ENCODE measurements around the gene SFXN3.
"Not testable (repeated sequence)": the region's sequence is repeated elsewhere in the genome, so short reads cannot be mapped to it uniquely, and the experiment has no call there.

The SFXN3 gene

GRCh38 chr10:101034404-101034803 is 3.4 kb downstream of the SFXN3 start:
- no CpG with 5 or more reads among the region's 4 CpGs for WGBS, 2 donors (ENCODE audit: extremely low coverage in 2 of 2, insufficient read length in 2 of 2, insufficient replicate concordance in 1 of 2)
- peaks cover 24 to 29% of the 10 kb centered on the region in 2 donors for H3K4me1 ChIP-seq (ENCODE audit: control insufficient read depth in 2 of 2, insufficient read depth in 1 of 2, low read depth in 1 of 2, low read length in 2 of 2)
- H3K79me1 ChIP-seq (ENCODE audit: low read depth, low read length); H2BK5ac ChIP-seq (ENCODE audit: low read length); DNase-seq (ENCODE audit: low spot score); H3K23ac ChIP-seq (ENCODE audit: low read depth, low read length, poor library complexity); H2AFZ ChIP-seq (ENCODE audit: low read length); H2BK12ac ChIP-seq (ENCODE audit: low read length); H3K9me3 ChIP-seq (replicated peaks in 1 of 2; ENCODE audit: control insufficient read depth in 2 of 2, insufficient read depth in 1 of 2, low read depth in 1 of 2, low read length in 2 of 2); H2BK15ac ChIP-seq (ENCODE audit: low read length); H2BK120ac ChIP-seq (ENCODE audit: low read depth, low read length); H3K36me3 ChIP-seq (replicated peaks in 1 of 2; ENCODE audit: control insufficient read depth in 2 of 2, insufficient read depth in 2 of 2, low read length in 2 of 2); H3K4ac ChIP-seq (ENCODE audit: low read length); H4K8ac ChIP-seq (ENCODE audit: low read depth, low read length); H3K9ac ChIP-seq (ENCODE audit: low read depth, low read length, poor library complexity); H2AK5ac ChIP-seq (ENCODE audit: low read depth, low read length); H3K14ac ChIP-seq (ENCODE audit: low read length); H3K4me3 ChIP-seq (ENCODE audit: low read length in 2 of 2); H4K91ac ChIP-seq (ENCODE audit: low read depth, low read length, poor library complexity); H3K27ac ChIP-seq (replicated peaks; ENCODE audit: low read length); H3K4me2 ChIP-seq (ENCODE audit: insufficient read depth, low read length, poor library complexity, severe bottlenecking); H3K18ac ChIP-seq (ENCODE audit: low read length): not testable (repeated sequence)
- peaks cover 11 to 58% (median 54%) of the 10 kb centered on the region in 3 experiments for H3K27me3 ChIP-seq (ENCODE audit: control insufficient read depth in 3 of 3, insufficient read depth in 3 of 3, low read depth in 1 of 3, low read length in 3 of 3)

- Histone ChIP-seq H4K8ac (ENCODE audit: low read depth, low read length) (no peak overlapping the region), H2BK15ac (ENCODE audit: low read length) (no peak overlapping the region), H3K14ac (ENCODE audit: low read length) (peak overlapping the region; percentile 60), H3K27me3 (ENCODE audit: control insufficient read depth in 3 of 3, insufficient read depth in 3 of 3, low read depth in 1 of 3, low read length in 3 of 3) (peaks cover 11 to 56% (median 45%) of the 10 kb centered on the region in 3 experiments), H3K36me3 (replicated peaks in 1 of 2; ENCODE audit: control insufficient read depth in 2 of 2, insufficient read depth in 2 of 2, low read length in 2 of 2) (no peaks in the 10 kb centered on the region), H2AK5ac (ENCODE audit: low read depth, low read length) (no peak overlapping the region), H3K9ac (ENCODE audit: low read depth, low read length, poor library complexity) (no peak overlapping the region), H2BK12ac (ENCODE audit: low read length) (no peak overlapping the region), H4K91ac (ENCODE audit: low read depth, low read length, poor library complexity) (no peak overlapping the region), H2BK5ac (ENCODE audit: low read length) (no peak overlapping the region), H3K23ac (ENCODE audit: low read depth, low read length, poor library complexity) (no peak overlapping the region), H3K18ac (ENCODE audit: low read length) (no peak overlapping the region), H3K79me1 (ENCODE audit: low read depth, low read length) (no peaks in the 10 kb centered on the region), H3K9me3 (replicated peaks in 1 of 2; ENCODE audit: control insufficient read depth in 2 of 2, insufficient read depth in 1 of 2, low read depth in 1 of 2, low read length in 2 of 2) (peaks cover 0 to 2% of the 10 kb centered on the region in 2 donors), H3K4me1 (ENCODE audit: control insufficient read depth in 2 of 2, insufficient read depth in 1 of 2, low read depth in 1 of 2, low read length in 2 of 2) (peaks cover 20 to 22% of the 10 kb centered on the region in 2 donors), H3K4me3 (ENCODE audit: low read length in 2 of 2) (no peak overlapping the region), H3K4ac (ENCODE audit: low read length) (no peak overlapping the region), H3K4me2 (ENCODE audit: insufficient read depth, low read length, poor library complexity, severe bottlenecking) (no peak overlapping the region), H2BK120ac (ENCODE audit: low read depth, low read length) (peak overlapping the region; percentile 92), H2AFZ (ENCODE audit: low read length) (no peak overlapping the region), H3K27ac (replicated peaks; ENCODE audit: low read length) (no peak overlapping the region)
- no peak for DNase-seq (ENCODE audit: low spot score)
- no CpG with 5 or more reads among the region's 7 CpGs for WGBS, 2 donors (ENCODE audit: extremely low coverage in 2 of 2, insufficient read length in 2 of 2, insufficient replicate concordance in 1 of 2)
Measured at GRCh38 chr10:101035314-101035713, 4.3 kb downstream of the SFXN3 start.

DNA sequence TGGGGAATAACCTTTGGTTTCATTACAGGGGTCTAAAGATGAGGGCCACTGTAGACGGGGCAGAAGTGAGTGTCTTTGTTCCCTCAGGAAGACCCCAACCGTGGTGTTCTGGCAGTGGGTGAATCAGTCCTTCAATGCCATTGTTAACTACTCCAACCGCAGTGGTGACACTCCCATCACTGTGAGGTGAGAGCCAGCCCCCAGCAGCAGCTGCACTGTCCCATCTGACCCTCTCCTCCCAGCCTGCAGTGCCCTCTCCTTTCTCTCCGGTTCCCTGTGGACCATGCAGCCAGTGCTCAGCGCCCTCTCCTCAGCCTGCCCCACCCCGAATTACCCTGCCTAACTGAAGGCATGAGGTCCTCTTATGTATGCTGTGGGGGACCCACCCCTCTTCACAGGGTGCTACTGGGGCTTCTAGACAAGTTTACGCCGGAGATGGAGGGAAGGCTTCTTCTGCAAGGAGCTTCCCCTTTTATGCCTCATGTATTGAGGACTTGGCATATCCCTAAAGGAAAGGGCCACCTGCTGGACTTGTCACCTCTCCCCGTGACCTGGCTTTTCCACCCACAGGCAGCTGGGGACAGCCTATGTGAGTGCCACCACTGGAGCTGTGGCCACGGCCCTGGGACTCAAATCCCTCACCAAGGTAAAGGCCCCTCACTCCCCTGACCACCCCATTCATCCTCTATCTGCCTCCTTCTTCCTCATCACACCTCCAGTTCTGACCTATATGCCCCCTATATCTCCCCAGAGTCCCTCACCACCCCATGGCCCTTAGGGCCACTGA is 5.1 kb downstream of the SFXN3 start:
- no peak overlapping the region for H2BK12ac ChIP-seq (ENCODE audit: low read length)
- no peak overlapping the region for H3K4ac ChIP-seq (ENCODE audit: low read length)
- H3K4me2 ChIP-seq (ENCODE audit: insufficient read depth, low read length, poor library complexity, severe bottlenecking): no peak overlapping the region
- H2BK120ac ChIP-seq (ENCODE audit: low read depth, low read length): no peak overlapping the region
- H4K8ac ChIP-seq (ENCODE audit: low read depth, low read length): no peak overlapping the region
- WGBS, 2 donors (ENCODE audit: extremely low coverage in 2 of 2, insufficient read length in 2 of 2, insufficient replicate concordance in 1 of 2): no CpG with 5 or more reads among the region's 10 CpGs
- H3K36me3 ChIP-seq (replicated peaks in 1 of 2; ENCODE audit: control insufficient read depth in 2 of 2, insufficient read depth in 2 of 2, low read length in 2 of 2): no peaks in the 10 kb centered on the region
- no peak overlapping the region for H3K23ac ChIP-seq (ENCODE audit: low read depth, low read length, poor library complexity)
- no peaks in the 10 kb centered on the region for H3K79me1 ChIP-seq (ENCODE audit: low read depth, low read length)
- H2AK5ac ChIP-seq (ENCODE audit: low read depth, low read length): peak overlapping the region; percentile 41
- no peak overlapping the region for H2AFZ ChIP-seq (ENCODE audit: low read length)
- H3K27me3 ChIP-seq (ENCODE audit: control insufficient read depth in 3 of 3, insufficient read depth in 3 of 3, low read depth in 1 of 3, low read length in 3 of 3): peaks cover 11 to 50% (median 38%) of the 10 kb centered on the region in 3 experiments
- H3K14ac ChIP-seq (ENCODE audit: low read length): no peak overlapping the region
- H4K91ac ChIP-seq (ENCODE audit: low read depth, low read length, poor library complexity): no peak overlapping the region
- H2BK15ac ChIP-seq (ENCODE audit: low read length): peak overlapping the region; percentile 4
- no peak overlapping the region for H2BK5ac ChIP-seq (ENCODE audit: low read length)
- H3K18ac ChIP-seq (ENCODE audit: low read length): peak overlapping the region; percentile 33
- H3K27ac ChIP-seq (replicated peaks; ENCODE audit: low read length): no peak overlapping the region
- no peak overlapping the region for H3K4me3 ChIP-seq (ENCODE audit: low read length in 2 of 2)
- H3K9me3 ChIP-seq (replicated peaks in 1 of 2; ENCODE audit: control insufficient read depth in 2 of 2, insufficient read depth in 1 of 2, low read depth in 1 of 2, low read length in 2 of 2): peaks cover 0 to 2% of the 10 kb centered on the region in 2 donors
- DNase-seq (ENCODE audit: low spot score): no peak
- no peak overlapping the region for H3K9ac ChIP-seq (ENCODE audit: low read depth, low read length, poor library complexity)
- peaks cover 18% of the 10 kb centered on the region in 2 donors for H3K4me1 ChIP-seq (ENCODE audit: control insufficient read depth in 2 of 2, insufficient read depth in 1 of 2, low read depth in 1 of 2, low read length in 2 of 2)

- no peak overlapping the region for H2AFZ ChIP-seq (ENCODE audit: low read length)
- H3K23ac ChIP-seq (ENCODE audit: low read depth, low read length, poor library complexity): no peak overlapping the region
- H4K8ac ChIP-seq (ENCODE audit: low read depth, low read length): no peak overlapping the region
- H4K91ac ChIP-seq (ENCODE audit: low read depth, low read length, poor library complexity): no peak overlapping the region
- no peak overlapping the region for H2BK120ac ChIP-seq (ENCODE audit: low read depth, low read length)
- no peak overlapping the region for H2BK15ac ChIP-seq (ENCODE audit: low read length)
- H3K4me1 ChIP-seq (ENCODE audit: control insufficient read depth in 2 of 2, insufficient read depth in 1 of 2, low read depth in 1 of 2, low read length in 2 of 2): peaks cover 13 to 14% of the 10 kb centered on the region in 2 donors
- H3K4me2 ChIP-seq (ENCODE audit: insufficient read depth, low read length, poor library complexity, severe bottlenecking): no peak overlapping the region
- no peak overlapping the region for H3K4me3 ChIP-seq (ENCODE audit: low read length in 2 of 2)
- H3K27ac ChIP-seq (replicated peaks; ENCODE audit: low read length): no peak overlapping the region
- H3K18ac ChIP-seq (ENCODE audit: low read length): peak overlapping the region; percentile 33
- no peak overlapping the region for H2BK5ac ChIP-seq (ENCODE audit: low read length)
- DNase-seq (ENCODE audit: low spot score): no peak
- H3K4ac ChIP-seq (ENCODE audit: low read length): no peak overlapping the region
- no peak overlapping the region for H2BK12ac ChIP-seq (ENCODE audit: low read length)
- H3K14ac ChIP-seq (ENCODE audit: low read length): no peak overlapping the region
- H2AK5ac ChIP-seq (ENCODE audit: low read depth, low read length): peak overlapping the region; percentile 41
- no peak overlapping the region for H3K9ac ChIP-seq (ENCODE audit: low read depth, low read length, poor library complexity)
- H3K79me1 ChIP-seq (ENCODE audit: low read depth, low read length): no peaks in the 10 kb centered on the region
- H3K9me3 ChIP-seq (replicated peaks in 1 of 2; ENCODE audit: control insufficient read depth in 2 of 2, insufficient read depth in 1 of 2, low read depth in 1 of 2, low read length in 2 of 2): peaks cover 0 to 2% of the 10 kb centered on the region in 2 donors
- WGBS, 2 donors (ENCODE audit: extremely low coverage in 2 of 2, insufficient read length in 2 of 2, insufficient replicate concordance in 1 of 2): no CpG with 5 or more reads among the region's 7 CpGs
- peaks cover 7 to 44% (median 32%) of the 10 kb centered on the region in 3 experiments for H3K27me3 ChIP-seq (ENCODE audit: control insufficient read depth in 3 of 3, insufficient read depth in 3 of 3, low read depth in 1 of 3, low read length in 3 of 3)
- H3K36me3 ChIP-seq (replicated peaks in 1 of 2; ENCODE audit: control insufficient read depth in 2 of 2, insufficient read depth in 2 of 2, low read length in 2 of 2): no peaks in the 10 kb centered on the region
Measured at GRCh38 chr10:101036726-101037125, 5.7 kb downstream of the SFXN3 start.

All from neuronal stem cell (in vitro differentiated cells).